ENCODE results near the gene ADRB1. TPM values are rescaled to one million over a fixed set of nuclear protein-coding genes. Genes with fewer than 3 reads are reported as not detected.

Gene ADRB1
- total RNA-seq, 1 donor: 2.4 TPM

DNA sequence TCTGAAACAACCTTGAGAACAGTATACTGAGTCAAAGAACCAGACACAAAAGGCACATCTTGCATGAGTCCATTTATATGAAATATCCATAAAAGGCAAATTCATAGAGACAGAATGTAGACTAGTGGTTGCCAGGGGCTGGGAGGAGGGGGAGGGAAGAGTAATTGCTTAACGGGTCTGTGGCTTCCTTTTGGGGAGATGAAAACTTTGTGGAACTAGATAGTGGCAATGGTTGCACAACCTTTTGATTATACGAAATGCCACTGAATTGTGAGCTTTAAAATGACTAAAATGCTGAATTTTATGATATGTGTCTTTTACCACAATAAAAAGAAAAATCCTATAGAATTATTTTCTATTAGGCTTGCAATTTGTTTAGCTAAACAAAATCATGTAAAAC lies 16.8 kb downstream of the ADRB1 start:
- Histone ChIP-seq H3K4me1 (ENCODE audit: insufficient read depth, low read length) (peaks cover 64% of the 10 kb centered on the region), H3K27me3 (ENCODE audit: insufficient read depth, low read length) (peaks cover 23% of the 10 kb centered on the region), H3K9me3 (ENCODE audit: low read depth, low read length) (no peaks in the 10 kb centered on the region), H3K4me3 (ENCODE audit: low read length) (no peak overlapping the region)

DNA sequence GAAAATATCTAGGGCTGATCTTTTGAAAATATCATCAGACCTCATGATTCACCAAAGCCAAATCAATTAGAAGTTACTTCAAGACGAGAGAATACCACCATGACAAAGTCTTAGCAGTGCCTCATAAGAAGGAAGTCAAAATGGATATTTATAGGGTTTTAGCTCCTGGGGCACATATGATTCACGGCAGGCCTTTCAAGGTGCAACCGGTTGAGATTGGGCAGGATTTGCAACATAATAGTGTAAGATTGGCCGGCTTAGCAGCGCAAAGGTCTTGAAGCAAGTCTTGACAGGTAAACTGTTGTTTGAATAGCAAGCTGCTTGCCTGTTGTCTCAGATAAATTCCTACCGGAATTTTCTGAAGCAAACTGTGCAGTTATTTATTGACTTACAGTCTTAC lies 17.5 kb downstream of the ADRB1 start:
- peaks cover 64% of the 10 kb centered on the region for H3K4me1 ChIP-seq (ENCODE audit: insufficient read depth, low read length)
- peaks cover 20% of the 10 kb centered on the region for H3K27me3 ChIP-seq (ENCODE audit: insufficient read depth, low read length)
- H3K4me3 ChIP-seq (ENCODE audit: low read length): no peak overlapping the region
- H3K9me3 ChIP-seq (ENCODE audit: low read depth, low read length): no peaks in the 10 kb centered on the region

DNA sequence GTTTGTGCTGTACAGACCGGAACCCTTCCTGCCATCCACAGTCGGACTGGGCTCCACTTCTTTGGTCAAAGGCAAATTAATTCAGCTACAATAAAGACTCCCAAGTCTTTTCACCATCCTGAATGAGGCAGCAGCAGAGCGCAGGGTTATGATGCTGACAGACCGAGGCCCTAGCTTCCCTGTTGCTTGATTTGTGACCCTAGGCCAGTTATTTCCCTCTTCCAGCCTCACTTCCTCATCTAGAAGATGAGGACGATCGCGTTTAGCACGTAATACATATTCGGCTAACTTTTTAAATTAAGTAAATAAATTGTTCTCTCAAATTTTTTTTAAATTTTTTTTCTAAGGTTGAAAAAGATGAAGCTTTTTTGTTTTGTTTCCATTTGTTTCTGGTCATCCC lies 18.1 kb downstream of the ADRB1 start:
- Histone ChIP-seq H3K27me3 (ENCODE audit: insufficient read depth, low read length) (peaks cover 17% of the 10 kb centered on the region), H3K4me3 (ENCODE audit: low read length) (no peak overlapping the region), H3K4me1 (ENCODE audit: insufficient read depth, low read length) (peaks cover 62% of the 10 kb centered on the region), H3K9me3 (ENCODE audit: low read depth, low read length) (no peaks in the 10 kb centered on the region)

DNA sequence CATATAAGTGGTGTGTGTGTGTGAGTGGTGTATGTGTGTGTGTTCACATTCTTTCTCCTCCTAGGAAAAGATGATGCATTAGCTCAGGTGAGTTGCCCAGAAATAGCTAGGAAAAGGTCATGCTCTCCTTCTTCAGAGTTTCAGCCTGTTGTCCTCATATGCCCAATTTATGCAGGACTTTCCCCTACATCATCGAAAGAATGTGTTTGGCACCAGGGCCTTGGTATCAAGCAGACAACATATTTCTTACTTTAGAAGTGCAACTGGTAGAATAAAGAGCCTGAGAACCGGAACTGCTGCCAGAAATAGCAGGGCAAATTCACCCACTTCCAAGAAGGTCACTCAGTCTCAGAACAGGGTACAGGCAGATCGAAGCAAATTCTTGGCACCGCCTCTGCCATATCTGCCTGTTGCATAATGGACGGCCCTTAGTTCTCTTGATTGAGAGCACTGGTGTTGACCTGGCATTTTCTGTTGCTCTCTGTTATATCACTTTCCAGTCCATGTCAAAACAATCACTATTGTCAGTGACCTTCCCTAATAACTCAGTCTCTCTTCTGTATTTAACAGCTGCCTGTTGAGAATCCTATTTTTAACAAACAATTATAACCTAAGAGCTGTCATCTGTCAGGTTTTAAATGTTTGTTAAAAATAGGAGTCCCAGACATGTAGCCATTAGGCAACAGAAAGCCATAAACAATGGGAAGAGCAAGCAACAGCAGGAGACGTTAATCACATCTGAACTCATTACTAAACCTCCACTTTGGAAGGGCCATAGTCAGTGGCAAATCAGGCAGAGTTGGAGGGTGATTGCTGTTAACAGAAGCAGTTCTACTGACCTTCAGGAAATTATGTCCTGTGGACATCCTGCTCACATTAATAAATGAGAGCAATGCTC lies 20.7 kb downstream of the ADRB1 start:
- Histone ChIP-seq H3K4me1 (ENCODE audit: insufficient read depth, low read length) (peaks cover 53% of the 10 kb centered on the region), H3K4me3 (ENCODE audit: low read length) (no peak overlapping the region), H3K27me3 (ENCODE audit: insufficient read depth, low read length) (peaks cover 17% of the 10 kb centered on the region), H3K9me3 (ENCODE audit: low read depth, low read length) (no peaks in the 10 kb centered on the region)

DNA sequence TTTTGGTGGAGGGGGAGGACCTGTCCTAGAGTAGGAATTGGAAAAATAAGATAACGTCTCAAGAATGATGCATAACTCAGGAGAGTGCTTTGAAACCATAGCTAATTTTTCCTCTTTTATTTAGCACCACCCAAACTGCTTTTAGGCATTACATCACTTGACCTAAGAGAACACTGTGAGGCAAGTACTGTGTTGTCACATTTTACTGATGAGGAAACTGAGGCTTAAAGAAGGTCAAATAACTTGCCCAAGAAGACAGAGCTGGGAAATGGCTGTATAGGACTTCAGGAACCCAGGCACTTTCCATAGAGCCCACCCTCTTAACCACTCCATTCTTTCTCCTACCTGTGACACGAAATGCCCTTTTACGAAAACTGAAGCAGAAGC lies 21.4 kb downstream of the ADRB1 start:
- no peaks in the 10 kb centered on the region for H3K9me3 ChIP-seq (ENCODE audit: low read depth, low read length)
- H3K27me3 ChIP-seq (ENCODE audit: insufficient read depth, low read length): peaks cover 17% of the 10 kb centered on the region
- H3K4me3 ChIP-seq (ENCODE audit: low read length): no peak overlapping the region
- peaks cover 46% of the 10 kb centered on the region for H3K4me1 ChIP-seq (ENCODE audit: insufficient read depth, low read length)

DNA sequence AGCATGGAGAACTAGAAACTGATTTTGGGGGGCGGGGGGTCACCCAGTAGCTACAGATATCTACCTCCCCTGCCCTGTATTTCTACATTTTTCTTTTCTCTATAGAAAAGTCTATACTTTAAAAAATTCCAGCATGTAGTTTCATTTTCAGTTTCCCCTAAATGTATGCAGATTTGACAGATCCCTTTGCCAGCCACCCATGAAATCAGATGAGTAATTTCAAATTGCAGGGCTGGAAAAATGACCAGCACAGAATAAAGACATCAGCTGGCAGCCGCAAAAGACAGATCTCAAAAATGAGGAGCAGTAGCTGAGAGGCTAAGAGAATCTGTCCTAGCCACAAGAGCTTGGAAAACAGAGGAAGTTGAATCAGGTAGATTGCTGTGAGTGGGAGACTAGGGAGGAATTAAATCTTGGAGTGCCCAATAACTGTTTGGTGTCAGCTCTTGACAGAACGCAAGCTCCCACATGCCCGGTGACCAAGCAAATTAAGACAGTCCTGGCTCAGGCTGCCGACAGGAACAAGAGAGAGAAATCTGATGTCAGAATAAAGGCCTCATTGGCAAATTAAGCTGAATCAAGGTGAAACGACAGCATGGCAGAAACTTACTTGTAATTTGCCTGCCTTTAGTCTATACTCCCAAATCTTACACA lies 24.5 kb downstream of the ADRB1 start:
- H3K9me3 ChIP-seq (ENCODE audit: low read depth, low read length): no peaks in the 10 kb centered on the region
- no peak overlapping the region for H3K4me3 ChIP-seq (ENCODE audit: low read length)
- peaks cover 13% of the 10 kb centered on the region for H3K27me3 ChIP-seq (ENCODE audit: insufficient read depth, low read length)
- H3K4me1 ChIP-seq (ENCODE audit: insufficient read depth, low read length): peaks cover 29% of the 10 kb centered on the region

DNA sequence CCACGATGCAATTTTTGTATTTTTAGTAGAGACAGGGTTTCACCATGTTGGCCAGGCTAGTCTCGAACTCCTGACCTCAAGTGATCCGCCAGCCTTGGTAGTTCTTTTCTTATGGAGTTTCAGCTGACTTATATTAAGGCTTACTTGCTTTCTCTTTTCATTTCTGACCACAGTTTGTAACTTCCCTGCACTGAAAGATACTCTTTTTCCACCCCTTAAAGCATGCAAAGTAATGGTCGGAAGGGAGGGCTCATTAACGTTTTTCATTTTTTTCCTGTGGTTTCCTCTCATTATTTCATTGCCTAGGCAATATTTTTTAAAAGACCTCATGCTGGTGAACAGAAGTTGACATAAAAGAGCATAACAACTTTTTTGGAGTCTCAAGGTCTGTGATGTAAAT lies 27.0 kb downstream of the ADRB1 start:
- H3K4me1 ChIP-seq (ENCODE audit: insufficient read depth, low read length): peaks cover 31% of the 10 kb centered on the region
- no peaks in the 10 kb centered on the region for H3K27me3 ChIP-seq (ENCODE audit: insufficient read depth, low read length)
- no peak overlapping the region for H3K4me3 ChIP-seq (ENCODE audit: low read length)
- no peaks in the 10 kb centered on the region for H3K9me3 ChIP-seq (ENCODE audit: low read depth, low read length)

DNA sequence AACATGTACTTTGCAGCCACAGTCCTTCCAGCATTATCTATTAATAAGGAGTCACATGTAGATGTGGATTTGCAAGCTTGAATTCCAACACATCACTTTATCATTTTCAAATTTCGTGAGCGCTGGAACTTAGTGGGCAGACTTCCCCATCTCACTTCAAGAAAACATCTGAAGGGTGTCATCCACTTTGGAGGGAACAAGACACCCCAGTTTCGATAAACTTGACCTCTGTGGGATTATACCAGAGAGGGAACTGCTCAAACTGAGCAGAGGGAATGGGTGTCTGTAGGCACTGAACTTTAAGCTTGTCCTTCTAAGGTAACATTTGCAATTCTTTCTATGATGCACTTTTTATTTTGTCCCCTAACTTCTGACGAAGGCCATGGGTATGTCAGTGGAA lies 27.5 kb downstream of the ADRB1 start:
- peaks cover 31% of the 10 kb centered on the region for H3K4me1 ChIP-seq (ENCODE audit: insufficient read depth, low read length)
- H3K4me3 ChIP-seq (ENCODE audit: low read length): no peak overlapping the region
- H3K9me3 ChIP-seq (ENCODE audit: low read depth, low read length): no peaks in the 10 kb centered on the region
- no peaks in the 10 kb centered on the region for H3K27me3 ChIP-seq (ENCODE audit: insufficient read depth, low read length)

DNA sequence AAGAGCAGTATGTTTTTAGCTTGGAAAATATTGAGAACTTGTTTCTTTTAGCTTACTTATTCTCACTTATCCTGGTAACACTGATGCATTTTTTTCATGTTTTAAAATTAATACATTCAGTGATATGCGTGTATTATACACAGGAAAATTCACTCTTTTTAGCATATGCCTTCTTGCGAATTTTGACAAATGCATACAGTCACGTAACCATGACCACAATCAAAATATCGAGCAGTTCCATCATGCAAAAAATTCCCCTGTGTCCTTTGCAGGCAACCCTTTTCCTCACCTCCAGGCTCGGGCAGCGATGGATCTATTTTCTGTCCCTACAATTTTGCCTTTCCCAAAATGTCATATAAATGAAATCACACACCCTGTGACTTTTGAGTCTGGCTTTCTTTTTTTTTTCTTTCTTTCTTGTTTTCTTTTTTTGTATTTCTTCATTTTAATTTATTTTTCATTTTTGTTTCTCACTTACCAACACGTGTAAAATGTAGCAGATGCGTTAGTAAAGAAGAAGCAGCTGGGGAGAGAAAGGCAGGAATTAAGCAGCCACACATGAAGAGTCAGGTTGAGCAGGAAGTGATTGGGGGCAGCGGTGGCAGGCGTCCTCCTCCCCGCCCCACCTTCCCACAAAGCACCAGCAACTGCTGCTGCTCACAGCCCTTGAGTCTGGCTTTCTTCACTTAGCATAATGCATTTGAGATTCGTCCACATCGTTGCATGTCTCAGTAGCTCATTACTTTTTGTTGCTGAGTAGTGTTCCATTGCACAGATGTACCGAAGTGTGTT lies 29.9 kb downstream of the ADRB1 start:
- H3K27me3 ChIP-seq (ENCODE audit: insufficient read depth, low read length): no peaks in the 10 kb centered on the region
- H3K9me3 ChIP-seq (ENCODE audit: low read depth, low read length): no peaks in the 10 kb centered on the region
- no peak overlapping the region for H3K4me3 ChIP-seq (ENCODE audit: low read length)
- H3K4me1 ChIP-seq (ENCODE audit: insufficient read depth, low read length): peaks cover 33% of the 10 kb centered on the region

DNA sequence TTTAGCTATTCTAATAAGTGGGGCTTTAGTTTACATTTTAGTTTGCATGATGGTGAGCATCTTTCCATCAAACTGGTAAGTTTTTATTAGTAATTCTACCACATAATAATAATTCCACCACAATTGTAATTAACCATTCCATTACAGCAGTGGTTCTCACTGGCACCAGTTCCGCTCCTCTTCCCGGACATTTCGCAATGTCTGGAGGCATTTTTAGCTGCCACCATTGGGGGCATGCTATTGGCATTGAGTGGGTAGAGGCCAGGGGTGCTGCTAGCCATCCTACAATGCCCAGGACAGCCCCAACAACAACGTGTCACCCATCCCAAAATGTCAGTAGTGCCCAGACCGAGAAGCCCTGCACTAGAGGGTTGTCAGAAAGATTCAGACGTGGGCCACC lies 31.4 kb downstream of the ADRB1 start:
- Histone ChIP-seq H3K27me3 (ENCODE audit: insufficient read depth, low read length) (no peaks in the 10 kb centered on the region), H3K4me1 (ENCODE audit: insufficient read depth, low read length) (peaks cover 33% of the 10 kb centered on the region), H3K9me3 (ENCODE audit: low read depth, low read length) (no peaks in the 10 kb centered on the region), H3K4me3 (ENCODE audit: low read length) (no peak overlapping the region)

DNA sequence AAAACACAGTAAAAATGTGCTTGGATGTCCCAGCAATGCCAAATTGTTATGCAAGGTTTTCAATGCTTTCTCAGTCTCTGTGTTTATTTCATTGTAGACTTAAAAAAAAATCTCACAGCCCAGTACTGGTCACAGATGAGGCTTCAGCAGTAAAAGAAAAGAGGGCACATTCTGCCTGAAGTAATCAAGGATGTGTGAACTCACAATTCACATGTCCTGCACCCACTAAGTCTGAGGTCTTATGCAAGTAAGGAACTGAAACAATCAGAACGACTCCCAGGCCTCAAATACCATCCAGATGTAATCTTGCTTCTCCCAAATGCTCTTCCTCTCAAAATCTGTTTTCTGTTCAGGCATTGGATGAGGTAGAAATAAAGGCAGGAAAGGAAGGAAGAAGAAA lies 33.7 kb downstream of the ADRB1 start:
- no peaks in the 10 kb centered on the region for H3K27me3 ChIP-seq (ENCODE audit: insufficient read depth, low read length)
- H3K4me1 ChIP-seq (ENCODE audit: insufficient read depth, low read length): peaks cover 23% of the 10 kb centered on the region
- no peak overlapping the region for H3K4me3 ChIP-seq (ENCODE audit: low read length)

DNA sequence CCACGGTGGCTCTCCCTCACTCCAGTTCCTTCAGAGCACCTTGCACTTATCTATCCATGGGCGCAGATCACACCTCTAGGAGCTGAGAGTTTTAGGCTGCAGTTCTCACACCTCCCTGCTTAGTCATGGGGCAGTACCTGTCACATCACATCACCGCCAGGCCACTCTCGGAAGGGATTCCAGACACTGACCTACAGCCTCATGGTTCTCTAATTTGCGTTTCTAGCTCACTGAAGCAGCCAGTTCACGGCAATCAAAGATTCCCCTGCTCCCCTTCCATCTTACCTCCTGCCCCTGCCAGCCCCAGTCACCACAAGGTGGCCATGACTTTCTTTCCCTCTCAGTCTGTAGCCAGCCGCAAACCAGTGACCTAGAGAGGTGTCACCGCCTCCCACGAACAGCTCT lies 34.2 kb downstream of the ADRB1 start:
- Histone ChIP-seq H3K4me3 (ENCODE audit: low read length) (no peak overlapping the region), H3K27me3 (ENCODE audit: insufficient read depth, low read length) (no peaks in the 10 kb centered on the region), H3K4me1 (ENCODE audit: insufficient read depth, low read length) (peaks cover 23% of the 10 kb centered on the region), H3K9me3 (ENCODE audit: low read depth, low read length) (no peaks in the 10 kb centered on the region)

More for the DNA sequence above, 33.7 kb downstream of the ADRB1 start:
- no peaks in the 10 kb centered on the region for H3K9me3 ChIP-seq (ENCODE audit: low read depth, low read length)

DNA sequence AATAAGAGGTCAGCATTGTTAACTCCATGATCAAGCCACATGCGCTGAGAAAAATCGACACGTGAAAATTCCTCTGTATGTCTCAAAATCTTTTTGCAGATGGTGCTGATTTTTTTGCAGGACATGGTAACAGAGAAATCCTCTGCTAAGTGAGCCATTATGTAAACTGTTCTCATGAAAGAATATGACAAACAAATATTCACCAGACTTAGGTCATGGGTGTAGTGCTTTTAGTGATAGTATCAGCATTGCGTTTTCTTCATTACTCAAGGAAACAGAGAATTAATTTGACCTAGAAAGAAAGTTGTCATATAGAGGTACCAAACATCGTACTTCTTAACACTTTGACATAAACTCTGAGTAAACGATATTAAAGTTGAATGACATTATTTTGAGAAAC lies 34.7 kb downstream of the ADRB1 start:
- no peaks in the 10 kb centered on the region for H3K27me3 ChIP-seq (ENCODE audit: insufficient read depth, low read length)

DNA sequence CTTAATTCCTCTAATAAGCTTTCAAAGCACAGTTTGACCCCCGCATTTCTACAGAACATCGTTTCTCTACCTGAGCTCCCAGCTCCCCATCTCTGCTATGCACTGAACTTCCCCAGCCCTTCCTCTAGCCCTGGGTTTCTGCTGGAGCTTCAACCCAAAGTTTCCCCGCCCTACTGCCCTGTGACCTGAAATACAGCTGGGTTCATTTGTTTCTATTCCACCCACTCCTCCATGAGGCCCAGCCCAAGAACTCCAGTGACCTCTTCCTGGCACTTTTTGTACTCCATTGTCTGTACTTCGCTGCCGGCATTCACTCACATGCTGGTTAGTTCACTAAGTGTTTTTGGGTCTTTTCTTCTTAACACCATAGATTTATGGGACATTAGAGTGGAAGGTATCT lies 35.8 kb downstream of the ADRB1 start:
- Histone ChIP-seq H3K4me1 (ENCODE audit: insufficient read depth, low read length) (peaks cover 12% of the 10 kb centered on the region), H3K4me3 (ENCODE audit: low read length) (no peak overlapping the region), H3K9me3 (ENCODE audit: low read depth, low read length) (no peaks in the 10 kb centered on the region), H3K27me3 (ENCODE audit: insufficient read depth, low read length) (no peaks in the 10 kb centered on the region)

More for the DNA sequence above, 34.7 kb downstream of the ADRB1 start:
- H3K4me1 ChIP-seq (ENCODE audit: insufficient read depth, low read length): peaks cover 23% of the 10 kb centered on the region
- H3K4me3 ChIP-seq (ENCODE audit: low read length): no peak overlapping the region
- H3K9me3 ChIP-seq (ENCODE audit: low read depth, low read length): no peaks in the 10 kb centered on the region

DNA sequence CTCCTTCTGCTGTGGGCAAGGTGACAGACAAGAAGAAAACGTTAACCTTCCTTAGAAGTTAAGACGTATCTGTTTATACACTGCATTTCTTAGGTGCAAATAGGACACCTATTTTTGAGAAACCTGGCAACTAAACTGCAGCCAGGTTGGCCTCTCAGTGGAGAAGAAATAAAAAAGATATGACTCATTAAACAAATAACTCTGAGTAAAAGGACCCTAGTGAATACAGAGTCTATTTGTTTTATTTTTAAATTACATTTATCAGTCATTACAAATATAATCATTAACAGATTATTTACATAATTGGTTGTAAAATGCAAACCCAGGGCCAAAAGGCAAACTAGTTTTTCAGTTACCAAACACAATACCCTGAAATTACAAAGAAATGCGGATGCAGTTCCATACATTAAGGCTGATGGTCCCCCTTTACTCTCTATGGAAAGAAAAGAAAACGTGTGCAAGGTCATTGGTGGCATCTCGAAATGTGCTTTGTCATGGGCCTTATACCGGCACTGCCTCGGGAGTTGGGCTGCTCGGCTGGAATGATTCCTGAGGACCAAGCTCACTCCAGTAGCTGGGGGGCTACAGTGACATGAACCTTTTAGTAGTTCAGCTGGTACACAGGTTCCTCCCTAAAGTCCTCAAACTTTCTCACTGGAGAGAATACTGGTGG lies 38.4 kb downstream of the ADRB1 start:
- H3K4me1 ChIP-seq (ENCODE audit: insufficient read depth, low read length): peaks cover 10% of the 10 kb centered on the region
- H3K27me3 ChIP-seq (ENCODE audit: insufficient read depth, low read length): no peaks in the 10 kb centered on the region
- no peak overlapping the region for H3K4me3 ChIP-seq (ENCODE audit: low read length)
- no peaks in the 10 kb centered on the region for H3K9me3 ChIP-seq (ENCODE audit: low read depth, low read length)

Data from mononuclear cell (primary cell).